Erythroblast (primary cell): ENCODE results near the gene RAG1.

Experiments used
- GATA1 ChIP-seq: IDR thresholded peaks from 2 replicates; pipeline ENCODE4 v1.6.1; 2011; ENCODE audit warnings: low read depth, mild to moderate bottlenecking, control low read depth, low read length, moderate library complexity
- POLR2A ChIP-seq: IDR thresholded peaks from 2 replicates; pipeline ENCODE4 v1.6.1; 2011; ENCODE audit warnings: mild to moderate bottlenecking, low read length

DNA sequence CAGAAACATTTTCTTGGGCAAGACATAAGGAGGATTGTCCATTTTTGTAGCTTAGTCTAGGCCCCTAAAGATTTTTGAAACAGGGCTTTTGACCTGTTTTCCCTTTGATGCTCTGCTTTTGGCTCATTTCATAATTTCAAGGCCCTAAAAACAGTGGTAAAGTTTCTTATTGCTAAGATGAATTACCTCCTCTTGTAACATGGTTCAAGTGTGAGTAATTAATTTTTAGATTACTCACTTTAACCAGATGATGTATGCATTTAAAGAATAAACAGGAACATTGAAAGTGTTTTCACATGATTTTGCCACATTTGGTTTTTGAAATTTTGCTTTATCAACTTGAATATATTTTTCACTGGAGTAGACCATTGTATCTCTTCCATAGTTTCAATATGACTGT is 29.1 kb downstream of the RAG1 start:
- TF ChIP-seq POLR2A (no peak), GATA1 (no peak)
